Liver (tissue), 3 donors: ENCODE measurements around the gene PCDH9.

Source experiments
- CTCF ChIP-seq: fragments of 150-350 bp; IDR thresholded peaks from 2 replicates; pipeline ENCODE4 v1.5.1; 2017; ENCODE audit warnings: improper control_type of control experiment, low read depth, low read length; ENCODE audit not compliant: missing input control
- FOXA1 ChIP-seq: IDR thresholded peaks from 2 replicates; pipeline ENCODE4 v1.6.1; 2016; ENCODE audit warnings: antibody characterized with exemption
- NR2F2 ChIP-seq: IDR thresholded peaks from 2 replicates; pipeline ENCODE4 v1.6.1; 2016; ENCODE audit warnings: antibody characterized with exemption
- RAD21 ChIP-seq, 2 donors: IDR thresholded peaks; 2 replicates each; pipeline ENCODE4 v1.6.1; 2016; ENCODE audit warnings: antibody characterized with exemption in 2 of 2, mild to moderate bottlenecking in 2 of 2
- REST ChIP-seq: IDR thresholded peaks from 2 replicates; pipeline ENCODE4 v1.6.1; 2016; ENCODE audit warnings: antibody characterized with exemption, mild to moderate bottlenecking
- ZBTB33 ChIP-seq: IDR thresholded peaks from 2 replicates; pipeline ENCODE4 v1.6.1; 2016; ENCODE audit warnings: antibody characterized with exemption
- donor health status: healthy.
- donor health status: healthy.

- no peak for TF ChIP-seq CTCF
- TF ChIP-seq ZBTB33: no peak
- no peak for TF ChIP-seq FOXA1
- no peak for TF ChIP-seq RAD21 (IDR thresholded peaks at IDR 0.05)
- TF ChIP-seq NR2F2: no peak
- TF ChIP-seq REST: no peak
These were observed 882.5 kb downstream of the PCDH9 start for GRCh38 chr13:66347486-66348117.
